GM12864 (cell line): ENCODE data around the gene BEST2.
A peak's percentile ranks its signal among the peaks of the same experiment; 100 is the strongest.

Experiments used
- DNase-seq: peaks from one replicate; pipeline ENCODE4 v3.0.0-alpha.2; 2011; ENCODE audit warnings: low read depth
- H3K4me3 ChIP-seq: 2 replicates; pipeline ENCODE4 v1.5.1; 2011; ENCODE audit warnings: mild to moderate bottlenecking, low read depth, low read length, control low read depth
- TF ChIP-seq, protein P1 (sequence below): IDR thresholded peaks from 2 replicates; pipeline ENCODE4 v1.5.1; 2011; ENCODE audit warnings: low read depth, mild to moderate bottlenecking, moderate library complexity, low read length, control low read depth, inconsistent platforms; ENCODE audit errors: missing control alignments

BEST2 gene

DNA sequence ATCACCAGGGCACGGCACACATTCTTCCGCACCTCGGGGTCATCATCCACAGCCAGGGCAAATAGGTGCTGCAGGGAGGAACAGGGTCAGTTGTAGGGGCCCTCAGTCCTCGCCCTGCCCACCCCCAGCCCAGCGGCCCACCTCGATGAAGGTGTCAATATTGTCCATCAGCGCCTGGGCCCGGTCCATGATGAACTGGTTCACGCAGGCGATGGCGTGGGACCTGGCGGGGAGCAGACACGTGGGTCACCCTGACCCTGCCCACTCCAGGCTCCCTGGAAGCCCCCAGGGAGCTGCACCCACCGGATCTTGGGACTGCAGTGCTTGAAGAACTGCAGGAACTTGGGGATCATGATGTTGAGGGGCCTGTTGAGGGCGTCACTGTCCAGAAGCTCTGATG, 36.5 kb upstream of the BEST2 start:
- DNase-seq, result no peak
- TF ChIP-seq, protein P1, sequence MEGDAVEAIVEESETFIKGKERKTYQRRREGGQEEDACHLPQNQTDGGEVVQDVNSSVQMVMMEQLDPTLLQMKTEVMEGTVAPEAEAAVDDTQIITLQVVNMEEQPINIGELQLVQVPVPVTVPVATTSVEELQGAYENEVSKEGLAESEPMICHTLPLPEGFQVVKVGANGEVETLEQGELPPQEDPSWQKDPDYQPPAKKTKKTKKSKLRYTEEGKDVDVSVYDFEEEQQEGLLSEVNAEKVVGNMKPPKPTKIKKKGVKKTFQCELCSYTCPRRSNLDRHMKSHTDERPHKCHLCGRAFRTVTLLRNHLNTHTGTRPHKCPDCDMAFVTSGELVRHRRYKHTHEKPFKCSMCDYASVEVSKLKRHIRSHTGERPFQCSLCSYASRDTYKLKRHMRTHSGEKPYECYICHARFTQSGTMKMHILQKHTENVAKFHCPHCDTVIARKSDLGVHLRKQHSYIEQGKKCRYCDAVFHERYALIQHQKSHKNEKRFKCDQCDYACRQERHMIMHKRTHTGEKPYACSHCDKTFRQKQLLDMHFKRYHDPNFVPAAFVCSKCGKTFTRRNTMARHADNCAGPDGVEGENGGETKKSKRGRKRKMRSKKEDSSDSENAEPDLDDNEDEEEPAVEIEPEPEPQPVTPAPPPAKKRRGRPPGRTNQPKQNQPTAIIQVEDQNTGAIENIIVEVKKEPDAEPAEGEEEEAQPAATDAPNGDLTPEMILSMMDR, result no peak
- no peak overlapping the region for H3K4me3 ChIP-seq

DNA sequence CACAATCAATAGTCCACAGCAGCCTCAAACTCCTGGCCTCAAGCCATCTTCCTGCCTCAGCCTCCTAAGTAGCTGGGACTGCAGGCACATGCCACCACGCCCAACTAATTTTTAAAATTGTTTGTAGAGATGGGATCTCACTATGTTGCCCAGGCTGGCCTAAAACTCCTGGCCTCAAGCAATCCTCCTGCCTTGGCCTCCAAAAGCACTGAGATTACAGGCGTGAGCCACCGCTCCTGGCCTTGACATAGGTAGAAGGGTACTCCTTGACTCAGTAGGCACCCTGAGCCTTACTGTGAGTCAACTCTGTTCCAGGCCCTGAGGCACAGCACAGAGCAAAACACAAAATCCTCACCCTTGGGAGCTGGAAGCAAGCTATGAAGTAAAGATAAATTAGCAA, 35.7 kb upstream of the BEST2 start:
- no peak overlapping the region for H3K4me3 ChIP-seq
- TF ChIP-seq, protein P1, result no peak
- DNase-seq, result no peak

DNA sequence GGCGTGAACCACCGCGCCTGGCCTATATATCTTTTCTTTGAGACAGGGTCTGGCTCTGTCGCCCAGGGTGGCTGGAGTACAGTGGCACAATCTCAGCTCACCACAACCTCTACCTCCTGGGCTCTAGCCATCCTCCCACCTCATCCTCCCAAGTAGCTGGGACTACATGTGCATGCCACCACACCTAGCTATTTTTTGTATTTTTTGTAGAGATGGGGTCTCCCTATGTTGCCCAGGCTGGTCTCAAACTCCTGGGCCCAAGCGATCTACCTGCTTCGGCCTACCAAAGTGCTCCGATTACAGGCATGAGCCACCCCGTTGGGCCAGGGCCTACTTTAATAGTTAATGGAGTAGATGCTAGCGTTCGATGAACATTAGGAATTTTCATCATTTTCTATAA, 31.3 kb upstream of the BEST2 start:
- no peak for DNase-seq
- H3K4me3 ChIP-seq, result peak overlapping the region; percentile 96; the same call in 1 of the 2 replicates
- TF ChIP-seq, protein P1, result no peak

DNA sequence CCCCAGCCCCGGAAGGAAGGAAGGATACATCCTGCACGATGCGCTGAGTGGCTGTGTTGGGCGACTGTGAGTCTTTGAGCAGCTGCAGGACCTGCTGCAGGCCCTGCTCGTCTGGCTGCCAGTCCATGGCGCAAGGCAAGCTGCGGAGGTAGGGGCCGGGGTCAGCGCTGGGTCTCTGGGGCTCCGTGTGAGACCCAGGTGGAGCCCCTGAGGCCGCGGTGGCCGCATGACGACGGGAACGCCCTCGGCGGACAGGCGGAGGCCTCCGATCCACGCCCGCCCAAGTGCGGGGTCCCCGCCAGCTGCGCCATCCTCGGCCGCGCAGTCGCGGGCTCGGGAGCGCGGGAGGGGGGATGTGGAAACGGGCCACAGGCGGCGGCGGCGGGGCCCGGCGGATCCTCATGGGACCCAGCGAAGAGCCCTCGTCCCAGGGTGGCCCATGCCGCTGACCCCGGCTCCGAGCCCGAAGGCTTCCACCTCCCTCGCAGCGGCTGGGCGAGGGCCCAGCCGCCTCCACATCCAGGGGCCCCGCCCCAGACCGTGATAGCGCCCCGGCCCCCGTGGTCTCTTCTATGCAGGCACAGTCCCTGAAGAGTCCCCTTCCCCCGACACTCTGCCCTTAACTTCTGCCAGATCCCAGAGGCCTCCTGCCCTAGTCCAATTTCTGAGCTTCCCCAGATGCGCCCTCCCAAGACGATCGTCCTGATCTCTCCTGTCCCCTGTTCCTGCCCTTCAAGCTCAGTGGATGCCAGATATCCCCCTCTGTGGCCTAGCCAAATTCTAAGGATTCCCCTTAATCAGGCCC, 30.5 kb upstream of the BEST2 start:
- TF ChIP-seq, protein P1, result no peak
- H3K4me3 ChIP-seq, result peak overlapping the region; percentile 96
- no peak for DNase-seq

DNA sequence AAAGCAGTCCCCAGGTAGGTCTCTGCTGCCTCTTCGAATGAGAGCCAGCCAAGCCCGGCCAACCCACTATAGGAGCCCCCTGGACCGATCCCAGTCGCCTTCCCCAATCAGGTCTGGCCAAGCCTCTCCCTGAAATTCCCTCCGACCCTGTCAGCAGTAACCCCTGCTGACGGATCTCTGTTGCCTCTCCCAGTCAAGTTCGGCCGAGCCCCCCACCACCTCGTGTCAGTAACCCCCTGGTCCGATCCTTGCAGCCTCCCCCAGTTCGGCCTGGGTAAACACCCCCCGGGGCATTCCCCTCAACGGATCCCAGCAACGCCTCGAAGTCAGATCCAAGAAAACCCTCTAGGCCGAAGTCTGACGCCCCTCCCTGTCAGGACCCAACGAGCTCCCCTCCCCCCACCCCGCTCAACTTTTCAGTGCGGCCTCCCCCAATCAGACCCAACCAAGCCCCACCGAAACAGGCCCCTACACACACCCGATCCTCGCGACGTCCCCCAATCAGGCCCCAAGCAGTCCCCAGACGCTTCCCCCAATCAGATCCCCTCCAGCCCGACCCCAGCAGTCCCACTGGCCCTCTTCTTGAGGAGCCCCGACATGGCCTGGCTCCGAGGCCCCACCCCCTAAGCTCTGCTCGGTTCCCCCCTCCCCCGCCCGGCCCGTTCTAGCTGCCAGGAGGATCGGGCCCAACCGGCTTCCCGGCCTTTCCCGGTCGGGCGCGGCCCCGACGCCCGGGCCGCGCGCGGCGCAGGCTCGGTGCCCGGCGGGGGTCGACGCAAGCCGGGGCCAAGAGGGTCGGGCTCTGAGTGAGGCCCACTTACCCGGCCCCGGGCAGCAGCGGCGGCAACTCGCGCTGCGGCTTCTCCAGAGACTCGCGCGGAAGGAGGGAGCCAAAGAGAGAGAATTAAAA, 29.7 kb upstream of the BEST2 start:
- TF ChIP-seq, protein P1, result no peak
- H3K4me3 ChIP-seq, result peak overlapping the region; percentile 96
- DNase-seq, result no peak

DNA sequence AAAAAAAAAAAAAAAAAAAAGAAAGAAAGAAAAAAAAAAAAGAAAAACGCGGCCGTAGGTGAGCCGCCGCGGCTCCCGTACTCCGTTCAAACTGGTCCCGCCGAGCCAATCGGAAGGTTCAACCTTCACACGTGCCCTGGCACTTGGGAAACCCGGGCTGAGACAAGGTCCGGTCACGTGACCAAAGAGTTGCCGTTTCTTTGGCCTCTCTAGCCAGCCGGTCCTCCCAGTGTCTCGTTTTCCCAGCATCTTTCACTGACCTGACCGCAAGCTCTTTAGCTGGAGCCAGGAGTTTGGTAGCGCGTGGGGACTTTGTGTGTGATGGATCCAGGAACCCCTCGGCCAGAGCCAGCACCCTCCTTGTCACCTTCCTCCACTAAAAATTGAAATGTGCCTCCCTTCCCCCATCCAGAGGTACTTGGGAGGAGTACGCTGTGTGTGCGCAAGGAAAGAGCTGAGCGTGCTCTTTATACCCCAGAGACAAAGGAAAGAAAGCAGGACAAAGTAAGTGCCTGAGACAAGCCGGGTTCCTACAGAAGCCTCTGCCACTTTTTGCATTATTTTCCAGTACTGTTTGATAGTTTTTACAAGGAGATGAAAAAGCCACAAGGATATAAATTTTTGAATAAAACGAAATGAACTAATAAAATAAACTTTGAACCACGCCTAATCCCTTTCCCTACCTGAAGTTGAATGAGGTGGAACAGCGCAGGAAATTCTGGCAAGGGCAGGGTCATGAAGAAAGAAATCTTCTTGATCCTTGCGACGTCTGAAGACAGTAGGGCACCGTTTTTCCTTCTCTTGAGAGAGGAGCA, 28.8 kb upstream of the BEST2 start:
- TF ChIP-seq, protein P1, result no peak
- DNase-seq, result peak; percentile 97
- peak overlapping the region; percentile 96 for H3K4me3 ChIP-seq
